GM12878 (cell line): ENCODE results near the gene WWC2.

Experiments used
- EZH2 ChIP-seq: IDR thresholded peaks from 2 replicates; pipeline ENCODE4 v1.6.1; 2012; ENCODE audit warnings: low read depth, mild to moderate bottlenecking, control low read depth, inconsistent platforms, low read length, borderline replicate concordance; ENCODE audit not compliant: control insufficient read depth
- JUNB ChIP-seq: IDR thresholded peaks from 2 replicates; pipeline ENCODE4 v1.6.1; 2016; ENCODE audit warnings: antibody characterized with exemption, mild to moderate bottlenecking

- TF ChIP-seq JUNB (no peak), EZH2 (no peak)
Observed at GRCh38 chr4:183342541-183343533, 243.8 kb downstream of the WWC2 start.
